Renal cortical epithelial cell (primary cell): ENCODE results near the gene TADA3. TPM values are rescaled to one million over a fixed set of nuclear protein-coding genes. Genes with fewer than 3 reads are reported as not detected.

Source experiments
- DNase-seq: peaks from one replicate; pipeline ENCODE4 v3.0.0-alpha.2; 2011; ENCODE audit warnings: low read depth
- total RNA-seq: library from RNA; depleted of rRNA; stranded (reverse); fragments of >200 nt; gene quantifications from 2 replicates; pipeline ENCODE4 v1.2.3, GENCODE V29; 2014

Gene TADA3
- total RNA-seq = 55.2 and 57.5 TPM in 2 replicates

GRCh38 chr3:9792405-9793160, at the start of gene TADA3, which contains the start of gene ARPC4:
Gene TADA3, minus strand, starts transcription at chr3:9792473. Its CDS starts 1,007 bp downstream, at chr3:9791466.
Gene ARPC4, plus strand, starts transcription at chr3:9793082. Its CDS starts 40 bp downstream, at chr3:9793122.
- peak; percentile 87 for DNase-seq

GRCh38 chr3:9841015-9841414, 48.7 kb upstream of the TADA3 start:
- no peak for DNase-seq

- DNase-seq = no peak
Measured at GRCh38 chr3:9838856-9839255, 46.6 kb upstream of the TADA3 start.

- no peak for DNase-seq
Measured at GRCh38 chr3:9837701-9838582, 45.7 kb upstream of the TADA3 start.

- no peak for DNase-seq
Measured at GRCh38 chr3:9834520-9835380, 42.5 kb upstream of the TADA3 start.

GRCh38 chr3:9833078-9833477, 40.8 kb upstream of the TADA3 start:
- DNase-seq = no peak

GRCh38 chr3:9831253-9831652, 39.0 kb upstream of the TADA3 start:
- no peak for DNase-seq

- no peak for DNase-seq
Measured at GRCh38 chr3:9828801-9829755, 36.8 kb upstream of the TADA3 start.

GRCh38 chr3:9826815-9827573, 34.7 kb upstream of the TADA3 start:
- no peak for DNase-seq

- DNase-seq = no peak
Measured at GRCh38 chr3:9825451-9826040, 33.3 kb upstream of the TADA3 start.

- peak; percentile 13 for DNase-seq
Measured at GRCh38 chr3:9820946-9821345, 28.7 kb upstream of the TADA3 start.

- no peak for DNase-seq
Measured at GRCh38 chr3:9820543-9820942, 28.3 kb upstream of the TADA3 start.

- no peak for DNase-seq
Measured at GRCh38 chr3:9818666-9819335, 26.5 kb upstream of the TADA3 start.

- DNase-seq = no peak
Measured at GRCh38 chr3:9817436-9817835, 25.2 kb upstream of the TADA3 start.

- no peak for DNase-seq
Measured at GRCh38 chr3:9815986-9816385, 23.7 kb upstream of the TADA3 start.

- no peak for DNase-seq
Measured at GRCh38 chr3:9812870-9813483, 20.7 kb upstream of the TADA3 start.

GRCh38 chr3:9810846-9811245, 18.6 kb upstream of the TADA3 start:
- DNase-seq = no peak

- no peak for DNase-seq
Measured at GRCh38 chr3:9810433-9810770, 18.1 kb upstream of the TADA3 start.
